NOMO-1 (cell line): Measurements from ENCODE around the gene KRTAP9-2.
"Not testable (repeated sequence)": the region's sequence is repeated elsewhere in the genome, so short reads cannot be mapped to it uniquely, and the experiment has no call there.

Source experiments
- DNase-seq, 2 experiments: peaks; one replicate each; lab custom pipeline; 2025; ENCODE audit not compliant: unreplicated experiment in 2 of 2; lab: John Stamatoyannopoulos, UW

The KRTAP9-2 gene, protein sequence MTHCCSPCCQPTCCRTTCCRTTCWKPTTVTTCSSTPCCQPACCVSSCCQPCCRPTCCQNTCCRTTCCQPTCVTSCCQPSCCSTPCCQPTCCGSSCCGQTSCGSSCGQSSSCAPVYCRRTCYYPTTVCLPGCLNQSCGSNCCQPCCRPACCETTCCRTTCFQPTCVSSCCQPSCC

DNA sequence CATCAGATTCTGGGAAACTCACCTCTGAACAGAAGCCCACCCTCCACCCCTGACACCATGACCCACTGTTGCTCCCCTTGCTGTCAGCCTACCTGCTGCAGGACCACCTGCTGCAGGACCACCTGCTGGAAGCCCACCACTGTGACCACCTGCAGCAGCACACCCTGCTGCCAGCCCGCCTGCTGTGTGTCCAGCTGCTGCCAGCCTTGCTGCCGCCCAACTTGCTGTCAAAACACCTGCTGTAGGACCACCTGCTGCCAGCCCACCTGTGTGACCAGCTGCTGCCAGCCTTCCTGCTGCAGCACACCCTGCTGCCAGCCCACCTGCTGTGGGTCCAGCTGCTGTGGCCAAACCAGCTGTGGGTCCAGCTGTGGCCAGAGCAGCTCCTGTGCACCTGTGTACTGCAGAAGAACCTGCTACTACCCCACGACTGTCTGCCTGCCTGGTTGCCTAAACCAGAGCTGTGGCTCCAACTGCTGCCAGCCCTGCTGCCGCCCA, at the start of gene KRTAP9-2:
Gene KRTAP9-2, plus strand, starts transcription at position 51 of the 498 bp plus-strand sequence. Its CDS starts 7 bp downstream, at position 58.
- not testable (repeated sequence) for DNase-seq

DNA sequence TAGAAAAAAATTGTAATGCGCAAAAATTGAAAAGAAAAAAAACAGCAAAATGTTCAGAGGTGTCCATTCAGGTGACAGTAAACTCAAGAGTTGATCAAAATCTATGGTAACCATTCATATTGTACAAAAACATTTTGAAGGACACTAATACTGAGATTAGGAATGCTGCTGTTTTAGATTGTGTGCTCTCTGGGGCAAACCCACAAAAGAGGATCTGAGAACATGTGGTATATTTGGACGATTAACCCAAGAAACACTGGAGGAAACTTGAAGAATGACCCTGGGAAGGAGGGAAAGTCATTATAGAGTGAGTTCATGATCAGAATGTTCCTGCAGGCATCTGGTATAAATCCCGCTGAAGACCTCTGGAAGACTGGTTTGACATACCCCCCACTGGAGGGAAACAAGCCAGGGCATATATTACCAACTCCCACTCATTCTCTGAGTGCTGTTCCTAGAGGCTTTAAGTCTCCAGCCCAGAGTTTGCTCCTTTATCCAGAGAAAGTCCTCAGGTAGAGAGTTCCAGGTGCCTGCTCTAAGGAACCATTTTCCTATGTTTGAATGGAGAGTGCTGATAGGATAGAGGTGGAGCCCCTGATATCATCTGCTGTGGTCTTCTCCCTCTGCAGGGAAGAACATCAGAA, 49.6 kb upstream of the KRTAP9-2 start:
- peak; percentile 1 to 63 for DNase-seq

DNA sequence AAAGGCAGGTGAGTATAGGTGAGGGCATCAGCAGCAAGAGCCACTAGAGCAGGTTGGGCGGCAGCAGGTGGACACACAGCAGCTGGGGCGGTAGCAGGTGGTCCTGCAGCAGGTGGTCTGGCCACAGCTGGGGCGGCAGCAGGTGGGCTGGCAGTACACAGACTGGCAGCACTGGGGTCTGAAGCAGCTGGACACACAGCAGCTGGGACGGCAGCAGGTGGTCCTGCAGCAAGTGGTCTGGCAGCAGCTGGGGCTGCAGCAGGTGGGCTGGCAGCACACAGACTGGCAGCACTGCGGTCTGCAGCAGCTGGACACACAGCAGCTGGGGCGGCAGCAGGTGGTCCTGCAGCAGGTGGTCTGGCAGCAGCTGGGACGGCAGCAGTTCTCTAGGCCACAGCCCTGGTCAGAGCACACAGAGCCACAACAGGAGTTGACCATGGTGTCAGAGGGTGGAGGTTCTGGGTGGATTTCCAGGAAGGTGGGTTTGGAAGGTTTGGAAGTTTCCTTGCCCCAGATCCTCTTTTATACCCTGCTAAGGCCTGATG, 48.6 kb upstream of the KRTAP9-2 start, which contains the start of gene KRTAP4-2:
Gene KRTAP4-2, minus strand, starts transcription at position 495 of the 545 bp plus-strand sequence. Its CDS starts 57 bp downstream, at position 438.
- DNase-seq, result no peak

DNA sequence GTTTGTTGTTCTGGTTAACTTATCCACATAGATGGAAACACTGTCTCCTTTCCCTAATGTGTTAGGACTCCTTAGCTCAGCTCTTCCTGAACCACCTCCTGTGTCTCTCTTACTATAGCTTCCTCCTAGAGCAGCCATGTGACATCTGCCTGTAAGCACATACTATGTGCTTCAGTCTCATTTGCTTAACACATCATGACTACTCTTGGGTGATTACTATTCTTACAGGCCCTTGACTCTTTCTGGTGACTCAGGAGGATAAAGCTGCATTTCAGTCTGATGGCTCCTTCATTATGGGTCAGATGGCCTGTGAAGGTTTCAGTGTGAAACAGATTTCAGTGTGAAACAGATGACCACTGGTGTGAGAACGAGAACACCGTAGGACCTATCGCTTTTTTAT, 48.1 kb upstream of the KRTAP9-2 start:
- no peak for DNase-seq

DNA sequence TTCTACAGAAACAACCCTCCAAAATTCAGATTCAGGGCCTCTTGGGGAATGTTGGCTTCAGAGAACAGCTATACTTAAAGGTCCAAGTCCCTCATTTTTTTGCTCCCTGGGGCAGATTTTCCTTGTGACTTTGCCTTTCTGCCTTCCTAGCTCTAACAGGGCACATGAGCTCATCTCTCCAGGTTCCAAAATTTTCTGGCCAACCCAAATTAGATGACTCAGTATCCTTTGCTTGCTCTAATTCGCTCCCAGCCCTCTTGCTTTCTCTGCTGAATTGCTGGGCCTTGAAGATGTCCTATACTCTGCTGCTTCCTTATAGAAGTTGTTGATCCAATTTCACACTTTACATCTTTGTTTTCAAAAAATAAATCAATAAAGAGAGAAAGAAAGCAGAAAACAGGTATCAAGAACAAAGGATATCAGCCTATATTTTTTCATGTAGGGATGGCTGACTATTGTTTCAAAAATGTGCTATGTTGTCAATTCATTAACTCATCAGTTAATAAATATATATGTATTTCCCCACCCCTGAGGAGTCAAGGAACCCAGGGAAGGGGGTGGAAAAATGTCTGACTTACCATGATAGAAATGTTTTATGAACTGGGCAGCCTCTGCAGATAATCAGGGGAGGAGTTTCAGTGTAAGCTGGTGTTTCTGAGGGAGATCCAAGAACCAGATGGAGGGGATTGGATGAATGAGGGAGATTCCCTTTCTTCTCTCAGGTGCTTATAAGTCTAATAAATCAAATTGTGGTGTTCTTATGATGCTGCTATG, 47.4 kb upstream of the KRTAP9-2 start:
- no peak for DNase-seq

DNA sequence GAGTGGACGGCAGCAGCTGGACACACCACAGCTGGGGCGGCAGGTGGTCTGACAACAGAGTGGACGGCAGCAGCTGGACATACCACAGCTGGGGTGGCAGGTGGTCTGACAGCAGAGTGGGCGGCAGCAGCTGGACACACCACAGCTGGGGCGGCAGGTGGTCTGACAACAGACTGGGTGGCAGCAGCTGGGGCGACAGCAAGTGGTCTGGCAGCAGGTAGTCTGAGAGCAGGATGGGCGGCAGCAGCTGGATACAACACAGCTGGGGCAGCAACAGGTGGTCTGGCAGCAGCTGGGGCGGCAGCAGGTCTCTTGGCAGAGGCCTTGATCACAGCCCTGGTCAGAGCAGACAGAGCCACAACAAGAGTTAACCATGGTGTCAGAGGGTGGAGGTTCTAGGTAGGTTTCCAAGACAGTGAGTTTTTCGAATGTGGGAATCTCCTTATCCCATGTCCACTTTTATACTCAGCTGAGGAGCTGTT, 41.9 kb upstream of the KRTAP9-2 start, which contains the start of gene KRTAP4-1:
Gene KRTAP4-1, minus strand, starts transcription at position 432 of the 482 bp plus-strand sequence. Its CDS starts 57 bp downstream, at position 375.
- DNase-seq, result no peak

DNA sequence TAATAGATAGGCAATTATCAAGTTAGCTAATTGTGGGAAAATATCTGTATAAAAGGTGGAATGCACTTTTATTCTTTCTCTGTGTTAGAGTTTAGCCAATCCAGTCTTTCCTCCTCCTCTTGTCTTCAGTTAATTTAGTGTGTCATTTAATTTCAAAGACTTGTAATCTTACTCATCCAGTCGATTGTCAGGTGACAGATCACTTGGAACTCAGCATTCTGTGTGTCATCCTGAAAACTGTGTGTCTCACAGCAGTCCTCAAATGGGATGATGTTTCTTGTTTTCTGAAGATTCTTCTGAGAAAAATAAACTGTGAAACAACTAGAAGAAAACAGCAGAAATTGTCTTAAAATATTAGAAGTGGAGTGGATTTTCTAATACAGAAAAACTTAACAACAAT, 41.4 kb upstream of the KRTAP9-2 start:
- no peak for DNase-seq

DNA sequence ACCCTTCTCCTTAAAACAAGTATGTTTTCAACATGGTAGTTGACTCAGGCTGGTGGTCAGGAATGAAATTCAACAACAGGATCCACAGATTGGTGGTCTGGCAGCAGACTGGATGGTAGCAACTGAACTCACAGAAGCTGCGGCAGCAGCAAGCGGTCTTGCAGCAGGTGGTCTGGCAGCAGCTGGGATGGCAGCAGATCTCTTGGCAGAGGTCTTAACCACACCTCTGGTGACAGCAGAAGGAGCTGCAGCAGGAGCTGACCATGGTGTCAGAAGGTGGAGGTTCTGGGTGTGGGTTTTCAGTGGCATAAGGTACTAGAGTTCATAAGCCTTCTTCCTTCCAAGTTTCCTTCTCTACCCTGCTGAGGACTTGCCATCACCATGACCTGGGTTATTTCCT, 39.6 kb upstream of the KRTAP9-2 start:
- DNase-seq, result no peak

DNA sequence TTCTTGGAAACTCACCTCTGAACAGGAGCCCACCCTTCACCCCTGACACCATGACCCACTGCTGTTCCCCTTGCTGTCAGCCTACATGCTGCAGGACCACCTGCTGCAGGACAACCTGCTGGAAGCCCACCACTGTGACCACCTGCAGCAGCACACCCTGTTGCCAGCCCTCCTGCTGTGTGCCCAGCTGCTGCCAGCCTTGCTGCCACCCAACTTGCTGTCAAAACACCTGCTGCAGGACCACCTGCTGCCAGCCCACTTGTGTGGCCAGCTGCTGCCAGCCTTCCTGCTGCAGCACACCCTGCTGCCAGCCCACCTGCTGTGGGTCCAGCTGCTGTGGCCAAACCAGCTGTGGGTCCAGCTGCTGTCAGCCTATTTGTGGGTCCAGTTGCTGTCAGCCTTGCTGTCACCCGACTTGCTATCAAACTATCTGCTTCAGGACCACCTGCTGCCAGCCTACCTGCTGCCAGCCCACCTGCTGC, 36.6 kb upstream of the KRTAP9-2 start, which contains the start of gene KRTAP9-1:
Gene KRTAP9-1, plus strand, starts transcription at position 51 of the 482 bp plus-strand sequence. Its CDS starts 0 bp downstream, at position 51.
- DNase-seq, result not testable (repeated sequence)

DNA sequence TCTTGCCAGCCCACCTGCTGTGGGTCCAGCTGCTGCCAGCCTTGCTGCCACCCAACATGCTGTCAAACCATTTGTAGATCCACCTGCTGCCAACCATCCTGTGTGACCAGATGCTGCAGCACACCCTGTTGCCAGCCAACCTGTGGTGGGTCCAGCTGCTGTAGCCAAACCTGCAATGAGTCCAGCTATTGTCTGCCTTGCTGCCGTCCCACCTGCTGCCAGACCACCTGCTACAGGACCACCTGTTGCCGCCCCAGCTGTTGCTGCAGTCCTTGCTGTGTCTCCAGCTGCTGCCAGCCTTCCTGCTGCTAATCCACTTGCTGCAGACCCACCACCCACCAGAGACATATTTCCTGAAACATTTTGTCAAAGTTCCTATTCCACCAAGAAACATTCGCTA, 36.1 kb upstream of the KRTAP9-2 start:
- DNase-seq, result no peak

DNA sequence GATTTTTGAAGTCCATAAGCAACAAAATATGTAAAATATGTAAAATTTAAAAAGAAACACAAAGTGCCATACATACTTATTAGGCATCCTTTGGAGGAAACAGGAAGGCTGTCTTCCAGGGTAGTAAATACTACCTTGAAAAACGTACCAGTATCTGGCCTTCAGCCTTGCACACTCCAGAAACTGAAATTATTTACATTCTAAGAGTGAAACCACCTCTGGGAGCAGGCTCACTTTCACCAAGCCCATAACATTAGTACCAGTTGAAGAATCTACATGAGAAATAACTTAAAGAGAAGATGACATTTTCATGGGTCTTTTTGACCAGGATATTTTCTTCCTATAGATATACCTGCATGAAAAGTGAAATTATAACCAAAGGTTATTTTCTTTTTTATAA, 30.4 kb upstream of the KRTAP9-2 start:
- DNase-seq, result no peak

DNA sequence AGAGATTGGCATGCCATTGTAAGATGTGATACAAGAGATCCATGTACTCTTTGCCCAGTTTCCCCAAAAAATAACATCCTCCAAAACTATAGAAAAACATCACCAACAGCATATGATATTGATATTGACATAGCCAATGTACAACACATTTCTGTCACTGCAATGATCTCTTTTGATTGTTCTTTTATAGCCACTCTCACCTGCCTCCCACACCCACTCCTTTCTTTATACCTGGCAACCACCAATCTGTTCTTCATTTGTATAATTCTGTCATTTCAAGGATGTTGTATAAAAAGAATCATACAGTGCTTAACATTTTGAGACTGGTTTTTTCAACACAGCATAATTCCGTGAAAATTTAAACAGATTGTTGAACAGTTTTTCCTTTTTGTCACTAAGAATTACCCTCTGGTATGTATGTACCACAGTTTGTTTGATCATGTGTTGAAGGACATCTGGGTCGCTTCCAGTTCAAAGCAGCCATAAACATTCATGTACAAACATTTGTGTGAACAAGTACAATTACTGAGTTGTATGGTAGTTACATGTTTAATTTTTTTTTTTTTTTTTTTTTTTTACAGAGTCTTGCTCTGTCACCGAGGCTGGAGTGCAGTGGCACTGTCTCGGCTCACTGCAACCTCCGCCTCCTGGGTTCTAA, 26.9 kb upstream of the KRTAP9-2 start:
- DNase-seq, result no peak

DNA sequence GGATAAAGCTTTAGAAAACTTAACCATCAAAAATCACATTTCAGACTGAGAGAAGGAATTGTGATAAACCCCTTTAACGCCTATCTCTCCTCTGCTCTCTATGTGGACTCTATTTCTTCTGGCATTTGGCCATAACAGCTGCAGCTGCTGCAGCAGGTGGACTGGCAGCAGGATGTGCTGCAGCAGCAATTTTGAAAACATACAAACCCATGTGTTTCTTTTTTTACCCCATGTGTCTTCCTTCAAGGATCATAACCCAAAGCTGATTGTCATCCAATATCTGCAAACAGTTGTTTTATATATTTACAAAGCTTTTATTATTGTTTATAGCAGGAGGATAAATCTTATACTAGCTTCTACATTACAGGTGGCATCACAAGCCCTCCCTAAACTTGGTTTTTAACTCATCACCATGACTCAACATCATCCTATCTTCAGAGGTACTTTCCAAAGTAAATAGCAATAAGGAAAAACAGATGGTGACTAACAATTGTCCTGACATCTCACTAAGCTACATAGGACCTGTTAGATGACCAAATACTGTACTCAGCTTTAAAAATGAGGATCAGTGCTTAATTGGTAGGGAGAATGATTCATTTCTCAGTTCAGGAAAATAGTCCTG, 14.5 kb upstream of the KRTAP9-2 start:
- no peak for DNase-seq

DNA sequence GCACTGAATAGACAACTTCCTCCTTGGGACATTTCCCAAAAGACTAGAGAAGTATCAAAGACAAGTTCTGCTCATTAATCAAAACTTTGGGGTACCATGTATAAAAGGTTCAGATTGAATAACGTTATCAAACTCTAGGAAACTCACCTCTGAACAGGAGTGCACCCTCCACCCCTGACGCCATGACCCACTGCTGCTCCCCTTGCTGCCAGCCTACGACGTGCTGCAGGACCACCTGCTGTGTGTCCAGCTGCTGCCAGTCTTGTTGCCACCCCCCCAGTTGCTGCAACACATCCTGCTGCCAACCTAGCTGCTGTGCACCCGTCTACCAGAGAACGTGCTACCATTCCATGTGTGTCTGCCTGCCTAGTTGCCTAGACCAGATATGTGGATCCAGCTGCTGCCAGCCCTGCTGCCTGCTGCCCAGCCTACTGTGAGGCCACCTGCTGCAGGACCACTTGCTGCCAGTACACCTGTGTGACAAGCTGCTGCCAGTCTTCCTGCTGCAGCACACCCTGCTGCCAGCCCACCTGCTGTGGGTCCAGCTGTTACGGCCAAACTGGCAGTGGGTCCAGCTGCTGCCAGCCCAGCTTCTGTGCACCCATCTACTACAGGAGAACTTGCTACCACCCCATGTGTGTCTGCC, 13.8 kb upstream of the KRTAP9-2 start:
- DNase-seq, result no peak

DNA sequence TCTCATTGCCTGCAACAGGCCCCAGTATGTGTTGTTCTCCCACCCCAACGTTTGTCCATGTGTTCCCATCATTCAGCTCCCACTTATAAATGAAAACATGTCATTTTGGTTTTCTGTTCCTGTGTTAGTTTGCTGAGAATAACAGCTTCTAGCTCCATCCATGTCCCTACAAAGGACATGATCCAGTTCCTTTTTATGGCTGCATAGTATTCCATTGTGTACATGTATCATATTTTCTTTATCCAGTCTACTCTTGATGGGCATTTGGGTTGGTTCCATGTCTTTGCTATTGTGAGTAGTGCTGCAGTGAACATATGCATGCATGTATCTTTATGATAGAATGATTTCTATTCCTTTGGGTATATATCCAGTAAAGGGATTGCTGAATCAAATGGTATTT, 10.8 kb upstream of the KRTAP9-2 start:
- no peak for DNase-seq

DNA sequence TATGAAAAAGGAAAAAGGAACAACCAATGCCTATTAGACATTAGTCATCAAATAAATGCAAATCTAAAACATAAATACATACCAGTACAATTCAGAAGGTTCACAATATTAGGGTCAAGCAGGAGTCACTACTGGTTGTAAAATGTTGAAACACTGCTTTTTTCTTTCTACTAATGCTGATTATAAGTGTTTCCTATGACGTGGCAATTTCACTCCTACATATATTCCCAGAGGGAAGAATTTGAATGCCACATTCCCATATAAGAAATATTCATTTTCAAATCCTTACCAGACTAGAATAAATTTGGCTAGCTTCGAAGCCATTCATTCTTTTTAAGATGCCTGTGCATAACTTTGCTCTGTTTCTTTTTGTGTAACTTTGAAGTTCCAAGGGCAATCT, 2.6 kb upstream of the KRTAP9-2 start:
- no peak for DNase-seq

DNA sequence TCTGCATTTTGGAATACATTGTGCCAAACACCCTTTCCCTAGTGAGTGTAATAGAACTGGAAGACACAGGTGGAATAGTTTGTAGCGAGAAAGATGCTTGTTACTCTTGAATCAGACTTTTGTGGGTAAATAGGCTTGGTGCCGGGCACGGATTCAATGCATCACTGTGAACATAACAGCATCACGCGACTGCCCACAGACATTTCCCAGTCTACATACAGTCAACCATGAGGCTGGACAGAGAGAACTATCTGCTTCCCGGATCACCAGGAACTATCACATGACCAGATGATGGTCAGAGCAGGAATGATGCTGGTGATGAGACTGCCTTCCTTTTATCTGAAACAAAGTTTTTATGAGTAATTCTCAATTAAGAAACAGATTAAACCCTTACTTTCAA, 397 bp upstream of the KRTAP9-2 start:
- no peak for DNase-seq

DNA sequence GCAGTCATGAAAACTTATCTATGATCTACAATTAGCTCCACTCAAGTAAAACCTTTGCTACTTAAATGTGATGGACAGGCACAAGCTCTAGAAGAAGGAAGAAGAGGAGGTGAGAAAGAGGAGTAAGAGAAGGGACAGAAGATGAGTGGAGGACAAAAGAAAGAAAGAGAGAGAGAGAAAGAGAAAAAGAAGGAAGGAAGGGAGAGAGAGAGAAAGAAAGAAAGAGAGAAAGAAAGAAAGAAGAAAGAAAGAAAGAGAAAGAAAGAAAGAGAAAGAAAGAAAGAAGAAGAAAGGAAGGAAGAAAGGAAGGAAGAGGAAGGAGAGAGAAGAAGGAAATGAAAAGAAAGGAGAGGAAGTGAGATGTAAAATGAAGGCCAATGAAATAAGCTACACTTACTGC, 3.6 kb downstream of the KRTAP9-2 start:
- no peak for DNase-seq

DNA sequence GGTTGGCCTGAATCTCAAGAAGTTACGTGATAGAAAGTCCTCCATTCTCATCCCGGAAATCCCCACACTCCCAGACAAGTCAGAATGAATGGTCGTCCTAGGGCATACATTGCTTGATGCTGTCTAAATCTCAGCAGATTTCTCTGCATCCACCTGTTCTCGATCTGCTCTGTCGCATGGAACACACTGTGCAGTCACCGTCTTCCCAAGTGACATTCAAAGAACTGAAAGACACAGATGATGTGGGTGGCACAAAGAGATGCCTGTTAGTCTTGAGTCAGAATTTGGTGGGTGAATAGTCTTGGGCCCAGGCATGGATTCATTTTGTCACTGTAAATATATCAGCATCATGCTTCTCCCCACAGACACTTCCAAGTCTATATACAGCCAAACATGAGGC, 5.3 kb downstream of the KRTAP9-2 start:
- DNase-seq, result no peak
